Measurements from ENCODE around the gene TRIM39. TPM values are rescaled to one million over a fixed set of nuclear protein-coding genes. Genes with fewer than 3 reads are reported as not detected.
"Not testable (repeated sequence)": the region's sequence is repeated elsewhere in the genome, so short reads cannot be mapped to it uniquely, and the experiment has no call there.

Gene TRIM39
- total RNA-seq, 4 donors from 2014 or later: 7.6 to 19.1 (median 10.8) TPM

- in situ Hi-C loops (cut with MboI; ENCODE audit: low pct_ligation_motif_present in 1 of 4, low pct_unique_long_range_greater_than_20kb in 1 of 4, low sequenced_read_pairs in 3 of 4) (no loop called here), intact Hi-C loops (cut with DNase I; ENCODE audit: low total_unique reads) (no loop called here)
- H3K9me3 ChIP-seq: no peaks in the 10 kb centered on the region
- TF ChIP-seq CTCF (IDR thresholded peaks at IDR 0.05): no peak
- no peak for TF ChIP-seq POLR2AphosphoS5 (IDR thresholded peaks at IDR 0.05)
- no peak for TF ChIP-seq EP300 (IDR thresholded peaks at IDR 0.05; ENCODE audit: low read depth)
- no peak for TF ChIP-seq POLR2A (IDR thresholded peaks at IDR 0.05)
- H3K4me3 ChIP-seq: no peak overlapping the region
- no peak overlapping the region for H3K27ac ChIP-seq
- no peak for DNase-seq
- no peaks in the 10 kb centered on the region for H3K36me3 ChIP-seq
- H3K27me3 ChIP-seq: peaks cover 93% of the 10 kb centered on the region
- H3K4me1 ChIP-seq: peaks cover 0 to 11% (median 3%) of the 10 kb centered on the region in 4 donors
- 89 to 92% methylated on average over 2 of the region's 2 CpGs for WGBS, 2 donors (ENCODE audit: low coverage in 1 of 2)
These were observed 34.9 kb downstream of the TRIM39 start for GRCh38 chr6:30361661-30362060.

- TF ChIP-seq POLR2AphosphoS5 (IDR thresholded peaks at IDR 0.05) (no peak), EP300 (IDR thresholded peaks at IDR 0.05; ENCODE audit: low read depth) (no peak), CTCF (IDR thresholded peaks at IDR 0.05) (no peak), POLR2A (IDR thresholded peaks at IDR 0.05) (no peak)
- WGBS, 2 donors (ENCODE audit: low coverage in 1 of 2): 83 to 85% methylated on average over 2 of the region's 2 CpGs
- Histone ChIP-seq H3K36me3 (no peaks in the 10 kb centered on the region), H3K4me1 (no peaks in the 10 kb centered on the region), H3K9me3 (no peaks in the 10 kb centered on the region), H3K27me3 (peaks cover 92% of the 10 kb centered on the region), H3K4me3 (no peak overlapping the region), H3K27ac (no peak overlapping the region)
- in situ Hi-C loops (cut with MboI; ENCODE audit: low pct_ligation_motif_present in 1 of 4, low pct_unique_long_range_greater_than_20kb in 1 of 4, low sequenced_read_pairs in 3 of 4): no loop called here
- intact Hi-C loops (cut with DNase I; ENCODE audit: low total_unique reads): no loop called here
- no peak for DNase-seq
These were observed 36.7 kb downstream of the TRIM39 start for GRCh38 chr6:30363459-30363858.

GRCh38 chr6:30364591-30364990, 37.9 kb downstream of the TRIM39 start:
- Histone ChIP-seq H3K27me3 (peaks cover 90% of the 10 kb centered on the region), H3K4me3 (no peak overlapping the region), H3K9me3 (no peaks in the 10 kb centered on the region), H3K27ac (no peak overlapping the region), H3K36me3 (no peaks in the 10 kb centered on the region), H3K4me1 (no peaks in the 10 kb centered on the region)
- intact Hi-C loops (cut with DNase I; ENCODE audit: low total_unique reads): no loop called here
- in situ Hi-C loops (cut with MboI; ENCODE audit: low pct_ligation_motif_present in 1 of 4, low pct_unique_long_range_greater_than_20kb in 1 of 4, low sequenced_read_pairs in 3 of 4): no loop called here
- no peak for DNase-seq
- 75% methylated on average over 2 of the region's 2 CpGs; no CpG with 5 or more reads in 1 of the 2 donors for WGBS, 2 donors (ENCODE audit: low coverage in 1 of 2)
- TF ChIP-seq CTCF (IDR thresholded peaks at IDR 0.05) (no peak), POLR2AphosphoS5 (IDR thresholded peaks at IDR 0.05) (no peak), POLR2A (IDR thresholded peaks at IDR 0.05) (no peak), EP300 (IDR thresholded peaks at IDR 0.05; ENCODE audit: low read depth) (no peak)

- H3K4me1 ChIP-seq; in situ Hi-C loops (cut with MboI; ENCODE audit: low pct_ligation_motif_present in 1 of 4, low pct_unique_long_range_greater_than_20kb in 1 of 4, low sequenced_read_pairs in 3 of 4); DNase-seq; H3K9me3 ChIP-seq; H3K4me3 ChIP-seq; H3K27ac ChIP-seq; H3K36me3 ChIP-seq; intact Hi-C loops (cut with DNase I; ENCODE audit: low total_unique reads): not testable (repeated sequence)
- H3K27me3 ChIP-seq: peaks cover 53% of the 10 kb centered on the region
- 42 to 43% methylated on average over 1 of the region's 1 CpG for WGBS, 2 donors (ENCODE audit: low coverage in 1 of 2)
These were observed 42.6 kb downstream of the TRIM39 start for GRCh38 chr6:30369280-30369679.

GRCh38 chr6:30378290-30378937, 51.7 kb downstream of the TRIM39 start:
- H3K27me3 ChIP-seq: peaks cover 49% of the 10 kb centered on the region
- no peaks in the 10 kb centered on the region for H3K36me3 ChIP-seq
- in situ Hi-C loops (cut with MboI; ENCODE audit: low pct_ligation_motif_present in 1 of 4, low pct_unique_long_range_greater_than_20kb in 1 of 4, low sequenced_read_pairs in 3 of 4) (loop anchor here in 3 of 4 donors (25.0 kb wide), 1 partner anchor 141 kb away; no protein-coding TSS in a partner anchor), intact Hi-C loops (cut with DNase I; ENCODE audit: low total_unique reads) (no loop called here)
- H3K4me1 ChIP-seq: no peaks in the 10 kb centered on the region
- TF ChIP-seq EP300 (IDR thresholded peaks at IDR 0.05; ENCODE audit: low read depth) (no peak), POLR2AphosphoS5 (IDR thresholded peaks at IDR 0.05) (no peak), CTCF (IDR thresholded peaks at IDR 0.05) (no peak), POLR2A (IDR thresholded peaks at IDR 0.05) (no peak)
- no peak for DNase-seq
- H3K9me3 ChIP-seq: no peaks in the 10 kb centered on the region
- H3K4me3 ChIP-seq: no peak overlapping the region
- no peak overlapping the region for H3K27ac ChIP-seq
- 0 to 3% methylated on average over 1 of the region's 1 CpG for WGBS, 2 donors (ENCODE audit: low coverage in 1 of 2)

Measured in transverse colon (tissue), 4 donors.